Effector memory CD4-positive, alpha-beta T cell (primary cell): ENCODE data around the gene SLC43A2.
"Not testable (repeated sequence)": the region's sequence is repeated elsewhere in the genome, so short reads cannot be mapped to it uniquely, and the experiment has no call there.

Experiments
- DNase-seq, 3 donors: peaks; one replicate each; pipeline ENCODE4 v3.0.0-alpha.2; 2020
- H3K27ac ChIP-seq: 2 replicates; pipeline ENCODE4 v1.7.0; 2013; ENCODE audit warnings: mild to moderate bottlenecking, low read length, moderate library complexity; ENCODE audit not compliant: insufficient read depth, poor library complexity, severe bottlenecking
- H3K27me3 ChIP-seq: replicated peaks from 2 replicates; pipeline ENCODE4 v1.7.0; 2013; ENCODE audit warnings: mild to moderate bottlenecking, low read length; ENCODE audit not compliant: insufficient read depth, control insufficient read depth, poor library complexity, severe bottlenecking
- H3K36me3 ChIP-seq: 2 replicates; pipeline ENCODE4 v1.7.0; 2013; ENCODE audit warnings: mild to moderate bottlenecking, low read length, moderate library complexity; ENCODE audit not compliant: control insufficient read depth, insufficient read depth
- H3K4me1 ChIP-seq: 2 replicates; pipeline ENCODE4 v1.7.0; 2013; ENCODE audit warnings: low read length, mild to moderate bottlenecking; ENCODE audit not compliant: control insufficient read depth, insufficient read depth, poor library complexity, severe bottlenecking
- H3K4me3 ChIP-seq: 2 replicates; pipeline ENCODE4 v1.7.0; 2013; ENCODE audit warnings: low read length, low read depth, mild to moderate bottlenecking; ENCODE audit not compliant: insufficient read depth, poor library complexity, severe bottlenecking
- H3K9me3 ChIP-seq: 2 replicates; pipeline ENCODE4 v1.7.0; 2013; ENCODE audit warnings: mild to moderate bottlenecking, low read length, moderate library complexity; ENCODE audit not compliant: control insufficient read depth

The SLC43A2 gene

GRCh38 chr17:1539811-1540210 lies 88.8 kb downstream of the SLC43A2 start:
- Histone ChIP-seq H3K9me3 (no peaks in the 10 kb centered on the region), H3K4me3 (no peak overlapping the region), H3K4me1 (no peaks in the 10 kb centered on the region), H3K27me3 (no peaks in the 10 kb centered on the region), H3K27ac (no peak overlapping the region), H3K36me3 (peaks cover 39% of the 10 kb centered on the region)
- no peak for DNase-seq

GRCh38 chr17:1535737-1536136 lies 92.9 kb downstream of the SLC43A2 start:
- Histone ChIP-seq H3K27me3 (no peaks in the 10 kb centered on the region), H3K27ac (no peak overlapping the region), H3K4me1 (no peaks in the 10 kb centered on the region), H3K9me3 (no peaks in the 10 kb centered on the region), H3K4me3 (no peak overlapping the region), H3K36me3 (peaks cover 32% of the 10 kb centered on the region)
- no peak for DNase-seq

GRCh38 chr17:1533661-1534325 lies 94.8 kb downstream of the SLC43A2 start:
- no peak for DNase-seq
- Histone ChIP-seq H3K27me3 (no peaks in the 10 kb centered on the region), H3K9me3 (no peaks in the 10 kb centered on the region), H3K4me3 (no peak overlapping the region), H3K36me3 (peaks cover 28% of the 10 kb centered on the region), H3K4me1 (no peaks in the 10 kb centered on the region), H3K27ac (no peak overlapping the region)

- no peaks in the 10 kb centered on the region for H3K9me3 ChIP-seq
- peaks cover 20% of the 10 kb centered on the region for H3K36me3 ChIP-seq
- no peak overlapping the region for H3K27ac ChIP-seq
- H3K27me3 ChIP-seq, result no peaks in the 10 kb centered on the region
- H3K4me3 ChIP-seq, result no peak overlapping the region
- H3K4me1 ChIP-seq, result no peaks in the 10 kb centered on the region
- peak in 2 of 3 donors; percentile 17 to 32 for DNase-seq
These were observed 95.6 kb downstream of the SLC43A2 start for GRCh38 chr17:1532836-1533602.

- no peaks in the 10 kb centered on the region for H3K4me1 ChIP-seq
- DNase-seq, result no peak
- no peak overlapping the region for H3K4me3 ChIP-seq
- H3K27ac ChIP-seq, result no peak overlapping the region
- no peaks in the 10 kb centered on the region for H3K27me3 ChIP-seq
- H3K9me3 ChIP-seq, result no peaks in the 10 kb centered on the region
- H3K36me3 ChIP-seq, result peaks cover 15% of the 10 kb centered on the region
These were observed 98.8 kb downstream of the SLC43A2 start for GRCh38 chr17:1529863-1530262.

GRCh38 chr17:1526876-1527275 lies 101.8 kb downstream of the SLC43A2 start:
- H3K4me3 ChIP-seq, H3K36me3 ChIP-seq, H3K27ac ChIP-seq, H3K9me3 ChIP-seq, H3K27me3 ChIP-seq, H3K4me1 ChIP-seq: not testable (repeated sequence)
- peak in 2 of 3 donors; percentile 15 to 26 for DNase-seq

- H3K27ac ChIP-seq, result no peak overlapping the region
- no peaks in the 10 kb centered on the region for H3K27me3 ChIP-seq
- H3K4me1 ChIP-seq, result no peaks in the 10 kb centered on the region
- no peaks in the 10 kb centered on the region for H3K9me3 ChIP-seq
- DNase-seq, result no peak
- H3K4me3 ChIP-seq, result no peak overlapping the region
- peaks cover 9% of the 10 kb centered on the region for H3K36me3 ChIP-seq
These were observed 106.0 kb downstream of the SLC43A2 start for GRCh38 chr17:1522626-1523025.

GRCh38 chr17:1521086-1521640 lies 107.5 kb downstream of the SLC43A2 start:
- Histone ChIP-seq H3K27ac (no peak overlapping the region), H3K4me1 (no peaks in the 10 kb centered on the region), H3K27me3 (no peaks in the 10 kb centered on the region), H3K9me3 (no peaks in the 10 kb centered on the region), H3K4me3 (no peak overlapping the region), H3K36me3 (peaks cover 9% of the 10 kb centered on the region)
- DNase-seq, result no peak

- no peak for DNase-seq
- H3K4me1 ChIP-seq, result peaks cover 12% of the 10 kb centered on the region
These were observed 109.0 kb downstream of the SLC43A2 start for GRCh38 chr17:1519678-1520077.

More at GRCh38 chr17:1519678-1520077, 109.0 kb downstream of the SLC43A2 start:
- no peaks in the 10 kb centered on the region for H3K27me3 ChIP-seq
- no peak overlapping the region for H3K4me3 ChIP-seq
- H3K36me3 ChIP-seq, result peaks cover 9% of the 10 kb centered on the region
- no peaks in the 10 kb centered on the region for H3K9me3 ChIP-seq
- no peak overlapping the region for H3K27ac ChIP-seq
